Breast epithelium (tissue), 4 donors: ENCODE data around the gene CUBN. TPM values are rescaled to one million over a fixed set of nuclear protein-coding genes. Genes with fewer than 3 reads are reported as not detected.

Experiments used
- DNase-seq, 2 donors: peaks; one replicate each; pipeline ENCODE4 v3.0.0-alpha.2; 2019; ENCODE audit warnings: low spot score in 2 of 2
- H3K27ac ChIP-seq, 2 donors: fragments of 200-600 bp; sonication (generic) in 1 of 2; one replicate each; pipeline ENCODE4 v1.5.1; 2016 to 2019; ENCODE audit warnings: mild to moderate bottlenecking in 1 of 2
- H3K27me3 ChIP-seq, 2 donors: fragments of 200-600 bp; sonication (generic) in 1 of 2; one replicate each; pipeline versions ENCODE4 v1.5.1 to v1.6.0; 2017 to 2019; ENCODE audit warnings: control low read depth in 1 of 2, mild to moderate bottlenecking in 1 of 2
- H3K36me3 ChIP-seq: fragments of 200-600 bp; one replicate; pipeline ENCODE4 v1.5.1; 2019
- H3K4me1 ChIP-seq, 2 donors: fragments of 200-600 bp; sonication (generic); one replicate each; pipeline ENCODE4 v1.5.1; 2016 to 2019; ENCODE audit warnings: control low read depth in 1 of 2
- H3K4me3 ChIP-seq, 3 donors: fragments of 200-600 bp; sonication (generic); 1 replicate in 2 of 3; 2 replicates in 1 of 3; pipeline ENCODE4 v1.5.1; 2016 to 2019; ENCODE audit warnings: mild to moderate bottlenecking in 3 of 3, moderate library complexity in 2 of 3
- H3K9me3 ChIP-seq, 2 donors: fragments of 200-600 bp; sonication (generic) in 1 of 2; one replicate each; pipeline ENCODE4 v1.5.1; 2016 to 2019; ENCODE audit warnings: control low read depth in 1 of 2
- POLR2A ChIP-seq: fragments of 450-650 bp; IDR thresholded peaks from one replicate; pipeline ENCODE4 v1.6.1; 2016; ENCODE audit warnings: antibody characterized with exemption, mild to moderate bottlenecking, moderate library complexity
- POLR2AphosphoS5 ChIP-seq, 3 donors: sonication (generic); formaldehyde crosslinking; IDR thresholded peaks; one replicate each; pipeline ENCODE4 v1.6.1; 2017; ENCODE audit warnings: antibody characterized with exemption in 3 of 3
- intact Hi-C: fragments of 100-400 bp; cut with DNase I; formaldehyde crosslinking; loops from one replicate; pipeline ENCODE4 v1.15.1; 2023; ENCODE audit warnings: low total_unique reads
- total RNA-seq, 3 donors: library from RNA; depleted of rRNA; stranded (reverse); fragments of >200 nt; gene quantifications; one replicate each; pipeline ENCODE4 v1.1.0, GENCODE V29; 2016
- TF ChIP-seq, protein P1 (sequence below), 3 donors: fragments of 450-650 bp; IDR thresholded peaks; one replicate each; pipeline ENCODE4 v1.5.1; 2016 to 2017; ENCODE audit warnings: antibody characterized with exemption in 3 of 3, mild to moderate bottlenecking in 3 of 3, moderate library complexity in 3 of 3

The CUBN gene
- total RNA-seq, 3 donors from 2014 or later: 1.6 to 5.7 (median 5.0) TPM

- intact Hi-C loops: no loop called here
- Histone ChIP-seq H3K36me3 (no peaks in the 10 kb centered on the region), H3K4me1 (peaks cover 0 to 4% of the 10 kb centered on the region in 2 donors), H3K27me3 (no peaks in the 10 kb centered on the region), H3K4me3 (no peak overlapping the region), H3K27ac (no peak overlapping the region), H3K9me3 (no peaks in the 10 kb centered on the region)
- DNase-seq: no peak
- TF ChIP-seq, protein P1, sequence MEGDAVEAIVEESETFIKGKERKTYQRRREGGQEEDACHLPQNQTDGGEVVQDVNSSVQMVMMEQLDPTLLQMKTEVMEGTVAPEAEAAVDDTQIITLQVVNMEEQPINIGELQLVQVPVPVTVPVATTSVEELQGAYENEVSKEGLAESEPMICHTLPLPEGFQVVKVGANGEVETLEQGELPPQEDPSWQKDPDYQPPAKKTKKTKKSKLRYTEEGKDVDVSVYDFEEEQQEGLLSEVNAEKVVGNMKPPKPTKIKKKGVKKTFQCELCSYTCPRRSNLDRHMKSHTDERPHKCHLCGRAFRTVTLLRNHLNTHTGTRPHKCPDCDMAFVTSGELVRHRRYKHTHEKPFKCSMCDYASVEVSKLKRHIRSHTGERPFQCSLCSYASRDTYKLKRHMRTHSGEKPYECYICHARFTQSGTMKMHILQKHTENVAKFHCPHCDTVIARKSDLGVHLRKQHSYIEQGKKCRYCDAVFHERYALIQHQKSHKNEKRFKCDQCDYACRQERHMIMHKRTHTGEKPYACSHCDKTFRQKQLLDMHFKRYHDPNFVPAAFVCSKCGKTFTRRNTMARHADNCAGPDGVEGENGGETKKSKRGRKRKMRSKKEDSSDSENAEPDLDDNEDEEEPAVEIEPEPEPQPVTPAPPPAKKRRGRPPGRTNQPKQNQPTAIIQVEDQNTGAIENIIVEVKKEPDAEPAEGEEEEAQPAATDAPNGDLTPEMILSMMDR (IDR thresholded peaks at IDR 0.05): no peak
- TF ChIP-seq POLR2AphosphoS5 (IDR thresholded peaks at IDR 0.05): no peak
- no peak for TF ChIP-seq POLR2A
Measured at GRCh38 chr10:16812676-16813075, 316.9 kb downstream of the CUBN start.

DNA sequence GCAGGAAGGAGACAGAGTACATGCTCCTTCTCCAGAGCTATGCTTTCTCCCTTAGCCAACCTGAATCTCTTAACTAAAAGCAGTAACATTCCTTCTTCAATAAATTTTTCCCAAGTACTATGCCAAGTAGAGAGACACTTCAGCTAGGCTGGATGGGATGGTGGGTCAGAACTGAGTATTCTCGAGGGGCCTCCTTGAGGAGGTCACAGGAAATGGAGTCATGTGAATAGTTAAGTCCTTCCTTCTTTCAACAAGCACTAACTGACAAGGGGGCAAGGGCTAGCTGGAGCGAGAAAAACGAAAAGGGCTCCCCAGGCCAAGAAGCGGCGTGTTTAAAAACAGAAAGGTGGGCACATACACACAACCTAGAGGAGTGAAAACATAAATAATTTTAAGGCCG lies 317.8 kb downstream of the CUBN start:
- H3K4me1 ChIP-seq: peaks cover 0 to 4% of the 10 kb centered on the region in 2 donors
- TF ChIP-seq POLR2AphosphoS5 (IDR thresholded peaks at IDR 0.05): no peak
- TF ChIP-seq, protein P1 (IDR thresholded peaks at IDR 0.05): no peak
- no peak for TF ChIP-seq POLR2A
- intact Hi-C loops: no loop called here
- no peaks in the 10 kb centered on the region for H3K9me3 ChIP-seq
- no peaks in the 10 kb centered on the region for H3K27me3 ChIP-seq
- H3K27ac ChIP-seq: no peak overlapping the region
- H3K4me3 ChIP-seq: no peak overlapping the region
- no peaks in the 10 kb centered on the region for H3K36me3 ChIP-seq
- DNase-seq: no peak

GRCh38 chr10:16811292-16811691 lies 318.3 kb downstream of the CUBN start:
- no peak for TF ChIP-seq POLR2AphosphoS5 (IDR thresholded peaks at IDR 0.05)
- TF ChIP-seq, protein P1 (IDR thresholded peaks at IDR 0.05): no peak
- TF ChIP-seq POLR2A: no peak
- Histone ChIP-seq H3K4me3 (no peak overlapping the region), H3K4me1 (peaks cover 0 to 4% of the 10 kb centered on the region in 2 donors), H3K9me3 (no peaks in the 10 kb centered on the region), H3K27ac (no peak overlapping the region), H3K27me3 (no peaks in the 10 kb centered on the region), H3K36me3 (no peaks in the 10 kb centered on the region)
- DNase-seq: no peak
- intact Hi-C loops: no loop called here

GRCh38 chr10:16809074-16809718 lies 320.4 kb downstream of the CUBN start:
- Histone ChIP-seq H3K27me3 (no peaks in the 10 kb centered on the region), H3K9me3 (no peaks in the 10 kb centered on the region), H3K4me3 (no peak overlapping the region), H3K4me1 (no peaks in the 10 kb centered on the region), H3K27ac (no peak overlapping the region), H3K36me3 (no peaks in the 10 kb centered on the region)
- TF ChIP-seq, protein P1 (IDR thresholded peaks at IDR 0.05): peak in 1 of 3 donors; percentile 30
- no peak for TF ChIP-seq POLR2AphosphoS5 (IDR thresholded peaks at IDR 0.05)
- DNase-seq: no peak
- intact Hi-C loops: no loop called here

DNA sequence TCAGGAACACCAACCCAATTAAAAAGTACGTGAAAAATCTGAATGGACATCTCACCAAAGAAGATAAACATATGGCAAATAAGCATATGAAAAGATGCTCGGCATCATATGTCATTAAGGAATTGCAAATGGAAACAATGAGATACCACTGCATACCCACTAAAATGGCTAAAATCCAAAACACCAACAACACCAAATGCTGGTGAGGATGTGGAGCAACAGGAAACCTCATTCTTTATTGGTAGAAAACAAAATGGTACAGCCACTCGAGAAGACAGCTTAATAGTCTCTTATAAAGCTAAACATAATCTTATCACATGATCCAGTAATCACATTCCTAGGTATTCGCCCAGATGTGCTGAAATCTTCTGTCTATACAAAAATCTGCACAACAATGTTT lies 325.5 kb downstream of the CUBN start:
- no peak for DNase-seq
- Histone ChIP-seq H3K4me1 (no peaks in the 10 kb centered on the region), H3K9me3 (no peaks in the 10 kb centered on the region), H3K4me3 (no peak overlapping the region), H3K36me3 (no peaks in the 10 kb centered on the region), H3K27me3 (no peaks in the 10 kb centered on the region), H3K27ac (no peak overlapping the region)
- TF ChIP-seq POLR2AphosphoS5 (IDR thresholded peaks at IDR 0.05) (no peak), POLR2A (no peak)
- TF ChIP-seq, protein P1 (IDR thresholded peaks at IDR 0.05): no peak
- intact Hi-C loops: no loop called here
